Left colon (tissue), 2 donors: ENCODE data around the gene GAS2L2. TPM values are rescaled to one million over a fixed set of nuclear protein-coding genes. Genes with fewer than 3 reads are reported as not detected.
A peak's percentile ranks its signal among the peaks of the same experiment; 100 is the strongest.

Experiments
- ATAC-seq: fragments of 200-7000 bp; cut with Tn5 transposase; one replicate; pipeline ENCODE4 v1.9.1; 2020; ENCODE audit warnings: mild to moderate bottlenecking, moderate library complexity
- DNase-seq, 2 donors: peaks; one replicate each; pipeline ENCODE4 v3.0.0-alpha.2; 2020
- intact Hi-C, 2 donors: fragments of 100-400 bp; cut with DNase I in 1 of 2; cut with micrococcal nuclease in 1 of 2; formaldehyde crosslinking; loops; one replicate each; pipeline versions ENCODE4 v1.11.2 to v1.14.0; 2022; cut with DNase I, micrococcal nuclease
- total RNA-seq, 2 donors: library from RNA; stranded (reverse); fragmentation: NEBNext Ultra II Directional; extraction: Animal tissue kit (Norgen Biotek cat#: 25700); gene quantifications; one replicate each; pipeline ENCODE4 v1.2.1, GENCODE V29; 2021
- donor health status: DM: no; HTN: no; CAD: no.
- donor health status: DM: yes; HTN: yes; CAD: no.

The GAS2L2 gene
- total RNA-seq, 2 donors from 2014 or later = 0.08 TPM; not detected in 1

- intact Hi-C loops = no loop called here
- ATAC-seq (no peak), DNase-seq (no peak)
Measured at GRCh38 chr17:35735036-35735805, 17.8 kb downstream of the GAS2L2 start.

- DNase-seq (no peak), ATAC-seq (no peak)
- intact Hi-C loops = no loop called here
Measured at GRCh38 chr17:35734396-35734795, 18.6 kb downstream of the GAS2L2 start.

- ATAC-seq (no peak), DNase-seq (no peak)
- intact Hi-C loops = no loop called here
Measured at GRCh38 chr17:35733366-35733765, 19.7 kb downstream of the GAS2L2 start.

GRCh38 chr17:35732806-35733136 is 20.3 kb downstream of the GAS2L2 start:
- intact Hi-C loops = no loop called here
- DNase-seq (no peak), ATAC-seq (no peak)

- intact Hi-C loops = no loop called here
- ATAC-seq = no peak
- no peak for DNase-seq
Measured at GRCh38 chr17:35731917-35732805, 20.9 kb downstream of the GAS2L2 start.

- ATAC-seq (peak; percentile 73), DNase-seq (peak in 1 of 2 donors; percentile 56)
Measured at GRCh38 chr17:35731239-35731916, 21.7 kb downstream of the GAS2L2 start, which contains the start of gene RASL10B. Gene RASL10B, plus strand, starts transcription at chr17:35731639. Its CDS starts 3,546 bp downstream, at chr17:35735185.

GRCh38 chr17:35730400-35731005 is 22.5 kb downstream of the GAS2L2 start:
- ATAC-seq (no peak), DNase-seq (no peak)
- intact Hi-C loops = no loop called here

More at GRCh38 chr17:35731239-35731916, 21.7 kb downstream of the GAS2L2 start, which contains the start of gene RASL10B:
- intact Hi-C loops = no loop called here

- ATAC-seq (no peak), DNase-seq (no peak)
- intact Hi-C loops = no loop called here
Measured at GRCh38 chr17:35729405-35729833, 23.6 kb downstream of the GAS2L2 start.

GRCh38 chr17:35728551-35728950 is 24.5 kb downstream of the GAS2L2 start:
- no peak for DNase-seq
- intact Hi-C loops = no loop called here
- ATAC-seq = no peak

GRCh38 chr17:35727635-35728034 is 25.4 kb downstream of the GAS2L2 start:
- DNase-seq (no peak), ATAC-seq (no peak)
- intact Hi-C loops = no loop called here

- DNase-seq (no peak), ATAC-seq (no peak)
- intact Hi-C loops = no loop called here
Measured at GRCh38 chr17:35726953-35727460, 26.0 kb downstream of the GAS2L2 start.

GRCh38 chr17:35726127-35726952 is 26.7 kb downstream of the GAS2L2 start:
- ATAC-seq (peak; percentile 43), DNase-seq (peak in 1 of 2 donors; percentile 52)
- intact Hi-C loops = no loop called here

GRCh38 chr17:35725802-35726126 is 27.3 kb downstream of the GAS2L2 start:
- intact Hi-C loops = no loop called here
- DNase-seq (no peak), ATAC-seq (no peak)

- ATAC-seq (no peak), DNase-seq (no peak)
- intact Hi-C loops = no loop called here
Measured at GRCh38 chr17:35725058-35725457, 28.0 kb downstream of the GAS2L2 start.

- DNase-seq (no peak), ATAC-seq (no peak)
- intact Hi-C loops = no loop called here
Measured at GRCh38 chr17:35723735-35724134, 29.3 kb downstream of the GAS2L2 start.

- DNase-seq = no peak
- ATAC-seq = no peak
- intact Hi-C loops = no loop called here
Measured at GRCh38 chr17:35717475-35717874, 35.6 kb downstream of the GAS2L2 start.

- DNase-seq (no peak), ATAC-seq (no peak)
- intact Hi-C loops = no loop called here
Measured at GRCh38 chr17:35716897-35717465, 36.1 kb downstream of the GAS2L2 start.

- DNase-seq (no peak), ATAC-seq (no peak)
- intact Hi-C loops = no loop called here
Measured at GRCh38 chr17:35716173-35716572, 36.9 kb downstream of the GAS2L2 start.
